SKM-1 treated with dmso at 0.1 percent for 144 hours (cell line): ENCODE data around the gene PHLDB1.
A peak's percentile ranks its signal among the peaks of the same experiment; 100 is the strongest.
"Not testable (repeated sequence)": the region's sequence is repeated elsewhere in the genome, so short reads cannot be mapped to it uniquely, and the experiment has no call there.

Experiments used
- DNase-seq: peaks from one replicate; lab custom pipeline; 2025; ENCODE audit not compliant: unreplicated experiment; lab: John Stamatoyannopoulos, UW

Gene PHLDB1

GRCh38 chr11:118607401-118608359 is at the start of gene PHLDB1:
Gene PHLDB1, plus strand, starts transcription at chr11:118607615. Its CDS starts 6,222 bp downstream, at chr11:118613837.
- DNase-seq = peak; percentile 43

- DNase-seq = no peak
These were observed 46.6 kb upstream of the PHLDB1 start for GRCh38 chr11:118560806-118561205.

- DNase-seq = no peak
These were observed 42.4 kb upstream of the PHLDB1 start for GRCh38 chr11:118565051-118565450.

- no peak for DNase-seq
These were observed 37.7 kb upstream of the PHLDB1 start for GRCh38 chr11:118569670-118570069.

- DNase-seq = no peak
These were observed 36.6 kb upstream of the PHLDB1 start for GRCh38 chr11:118570787-118571186.

- DNase-seq = not testable (repeated sequence)
These were observed 35.7 kb upstream of the PHLDB1 start for GRCh38 chr11:118571701-118572060.

- DNase-seq = peak; percentile 73
These were observed 35.1 kb upstream of the PHLDB1 start, which contains the start of gene ARCN1 for GRCh38 chr11:118572061-118572980. Gene ARCN1, plus strand, starts transcription at chr11:118572409. Its CDS starts 139 bp downstream, at chr11:118572548.

DNA sequence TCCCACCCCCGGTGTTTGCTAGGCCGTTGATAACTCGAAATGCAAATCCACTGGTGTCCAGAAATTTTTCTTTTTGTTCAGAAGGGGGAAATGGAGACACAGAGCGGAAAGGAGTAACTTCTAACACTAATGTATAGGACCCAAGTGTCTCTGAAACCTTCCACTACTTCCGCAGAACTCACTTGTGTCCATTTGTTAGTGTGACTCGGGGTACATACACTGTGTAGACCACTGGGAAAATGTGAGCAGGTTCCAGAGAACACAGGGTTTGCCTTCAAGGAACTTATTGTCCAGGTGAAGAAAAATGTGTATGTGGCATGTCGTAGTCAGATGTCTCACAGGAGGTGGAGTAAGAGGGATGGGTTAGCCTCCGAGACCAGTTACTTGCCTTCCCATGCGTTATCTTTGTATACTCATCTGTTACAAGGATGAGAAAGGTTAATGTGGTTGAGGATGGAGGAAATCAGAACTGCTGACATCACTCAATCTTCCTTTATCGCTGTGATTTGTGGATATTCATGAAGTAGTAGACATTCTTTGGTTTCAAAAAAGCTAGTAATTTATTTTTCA is 34.3 kb upstream of the PHLDB1 start:
- DNase-seq = peak; percentile 46

- DNase-seq = no peak
These were observed 32.8 kb upstream of the PHLDB1 start for GRCh38 chr11:118574636-118575035.

DNA sequence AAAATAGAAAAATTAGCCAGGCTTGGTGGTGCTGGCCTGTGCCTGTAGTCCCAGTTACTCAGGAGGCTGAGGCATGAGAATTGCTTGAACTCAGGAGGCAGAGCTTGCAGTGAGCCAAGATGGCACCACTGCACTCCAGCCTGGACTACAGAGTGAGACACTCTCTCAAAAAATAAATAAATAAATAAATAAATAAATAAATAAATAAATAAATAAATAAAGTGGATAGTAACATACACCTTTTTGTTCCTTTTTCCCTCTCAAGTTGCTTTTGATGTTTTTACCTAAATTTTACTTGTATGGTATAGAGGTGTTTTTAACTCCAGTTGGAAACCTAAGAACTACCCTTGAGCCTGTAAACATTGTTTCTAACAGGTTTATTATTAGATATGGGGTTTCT is 29.4 kb upstream of the PHLDB1 start:
- DNase-seq = not testable (repeated sequence)

- DNase-seq = no peak
These were observed 26.4 kb upstream of the PHLDB1 start for GRCh38 chr11:118581057-118581456.

DNA sequence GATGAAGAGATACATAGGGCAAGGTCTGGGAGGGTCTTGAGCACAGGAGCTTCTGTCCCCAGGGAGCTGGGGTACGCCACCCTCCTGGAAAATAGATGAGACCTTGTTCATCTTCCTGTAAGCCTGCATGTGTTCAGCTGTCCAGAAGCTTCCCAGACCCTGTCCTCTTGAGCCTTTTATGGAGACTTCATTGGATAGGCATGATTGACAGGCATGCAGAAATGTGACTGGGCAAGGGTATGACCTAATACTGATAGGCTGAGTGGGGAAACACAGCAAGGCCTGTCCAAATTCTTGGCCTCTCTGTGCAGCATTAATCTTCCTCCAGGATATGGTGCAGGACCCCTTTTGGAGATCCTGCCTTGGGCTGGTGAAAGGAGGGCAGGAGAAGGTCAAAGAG is 19.5 kb upstream of the PHLDB1 start:
- DNase-seq = no peak

- DNase-seq = no peak
These were observed 14.6 kb upstream of the PHLDB1 start for GRCh38 chr11:118592616-118593367.

DNA sequence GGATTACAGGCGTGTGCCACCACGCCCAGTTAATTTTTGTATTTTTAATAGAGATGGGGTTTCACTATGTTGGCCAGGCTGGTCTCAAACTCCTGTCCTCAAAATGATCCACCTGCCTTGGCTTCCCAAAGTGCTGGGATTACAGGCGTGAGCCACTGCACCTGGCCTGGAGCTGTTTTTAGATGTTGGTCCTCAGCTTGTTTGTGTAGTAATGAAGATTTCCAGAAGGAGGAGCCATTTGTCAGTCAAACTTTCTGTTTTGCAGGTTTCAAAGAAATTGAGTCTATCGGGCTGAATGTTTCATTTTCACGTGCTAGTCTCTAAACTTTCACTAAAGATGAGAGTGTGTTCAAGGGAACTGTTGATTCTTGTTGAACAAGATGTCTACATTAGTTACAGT is 12.4 kb upstream of the PHLDB1 start:
- not testable (repeated sequence) for DNase-seq

DNA sequence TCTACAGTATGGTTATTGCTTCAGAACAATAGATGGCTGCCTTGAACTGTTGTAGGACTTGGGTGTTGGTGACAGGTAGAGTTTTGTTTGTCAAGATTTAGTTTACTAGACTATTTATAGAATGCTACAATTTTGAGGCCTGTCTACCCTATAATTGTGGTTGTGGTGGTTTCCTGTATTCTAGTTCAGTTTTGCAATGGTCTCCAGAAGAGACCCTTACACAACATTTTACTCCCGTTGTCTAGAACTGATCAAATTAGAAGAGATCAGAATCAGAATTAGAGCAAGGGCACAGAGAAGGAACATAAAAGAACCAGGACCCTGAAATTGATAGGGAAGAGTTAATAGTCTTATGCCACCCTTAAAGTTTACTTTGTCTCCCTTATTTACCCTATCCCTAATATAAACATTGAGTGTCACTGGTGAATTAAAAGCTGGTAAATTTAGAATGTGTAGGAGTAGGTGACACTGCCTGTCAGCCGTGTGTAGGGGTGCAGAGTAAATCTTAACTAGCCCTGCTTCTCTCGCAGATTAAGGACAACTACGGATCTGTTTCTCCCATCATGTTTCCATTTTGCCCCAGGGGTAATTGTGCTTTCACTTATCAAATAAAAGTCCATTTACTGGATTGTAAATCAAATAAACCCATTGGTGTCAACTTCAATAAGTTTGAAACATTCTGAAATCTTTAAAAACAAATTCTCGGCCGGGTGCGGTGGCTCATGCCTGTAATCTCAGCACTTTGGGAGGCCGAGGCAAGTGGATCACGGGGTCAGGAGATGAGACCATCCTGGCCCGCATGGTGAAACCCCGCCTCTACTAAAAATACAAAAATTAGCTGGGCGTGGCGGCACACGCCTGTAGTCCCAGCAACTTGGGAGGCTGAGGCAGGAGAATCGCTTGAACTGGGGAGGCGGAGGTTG is 10.9 kb upstream of the PHLDB1 start:
- DNase-seq = no peak

- no peak for DNase-seq
These were observed 9.9 kb upstream of the PHLDB1 start for GRCh38 chr11:118597556-118597955.

GRCh38 chr11:118602331-118602730 is 5.1 kb upstream of the PHLDB1 start:
- no peak for DNase-seq

DNA sequence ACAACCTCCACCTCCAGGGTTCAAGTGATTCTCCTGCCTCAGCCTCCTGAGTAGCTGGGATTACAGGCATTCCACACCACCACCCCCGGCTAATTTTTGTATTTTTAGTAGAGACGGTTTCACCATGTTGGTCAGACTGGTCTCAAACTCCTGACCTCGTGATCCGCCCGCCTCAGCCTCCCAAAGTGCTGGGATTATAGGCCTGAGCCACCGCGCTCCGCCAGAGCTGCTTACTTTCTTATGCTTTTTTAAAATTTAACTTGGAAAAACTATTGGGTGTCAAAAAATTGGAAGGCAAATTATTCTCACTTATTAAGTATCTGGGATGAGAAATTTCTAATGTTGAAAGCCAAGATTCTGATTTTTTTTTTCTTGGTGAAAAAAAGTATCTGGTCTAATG is 3.7 kb upstream of the PHLDB1 start:
- not testable (repeated sequence) for DNase-seq

DNA sequence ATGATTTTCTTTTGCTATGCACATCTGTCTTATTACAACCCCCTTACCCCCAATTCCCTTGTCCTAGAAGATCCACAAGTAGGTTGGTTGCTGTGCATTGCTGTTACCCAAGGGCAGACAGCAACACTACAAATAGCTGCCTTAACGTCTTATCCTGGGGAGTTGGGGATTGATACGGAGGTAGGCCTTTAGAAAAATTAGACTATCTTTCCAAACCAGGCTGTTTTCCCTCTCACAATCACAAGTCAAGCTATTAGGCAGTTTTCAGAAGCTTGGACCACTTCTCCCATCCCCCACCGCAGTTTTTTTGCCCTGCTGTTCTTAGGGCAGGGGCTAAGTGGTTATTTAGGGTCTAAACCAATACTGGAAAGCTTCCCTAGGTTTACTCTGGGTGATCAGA is 2.8 kb upstream of the PHLDB1 start:
- DNase-seq = no peak
